Activated effector memory CD4-positive, alpha-beta T cell treated with Interleukin-2 at 50 U/mL for 16 hours (primary cell): Measurements from ENCODE around the gene C2orf72.
"Not testable (repeated sequence)": the region's sequence is repeated elsewhere in the genome, so short reads cannot be mapped to it uniquely, and the experiment has no call there.

Source experiments
- DNase-seq: peaks from one replicate; pipeline ENCODE4 v3.0.0-alpha.2; 2020

The C2orf72 gene

DNA sequence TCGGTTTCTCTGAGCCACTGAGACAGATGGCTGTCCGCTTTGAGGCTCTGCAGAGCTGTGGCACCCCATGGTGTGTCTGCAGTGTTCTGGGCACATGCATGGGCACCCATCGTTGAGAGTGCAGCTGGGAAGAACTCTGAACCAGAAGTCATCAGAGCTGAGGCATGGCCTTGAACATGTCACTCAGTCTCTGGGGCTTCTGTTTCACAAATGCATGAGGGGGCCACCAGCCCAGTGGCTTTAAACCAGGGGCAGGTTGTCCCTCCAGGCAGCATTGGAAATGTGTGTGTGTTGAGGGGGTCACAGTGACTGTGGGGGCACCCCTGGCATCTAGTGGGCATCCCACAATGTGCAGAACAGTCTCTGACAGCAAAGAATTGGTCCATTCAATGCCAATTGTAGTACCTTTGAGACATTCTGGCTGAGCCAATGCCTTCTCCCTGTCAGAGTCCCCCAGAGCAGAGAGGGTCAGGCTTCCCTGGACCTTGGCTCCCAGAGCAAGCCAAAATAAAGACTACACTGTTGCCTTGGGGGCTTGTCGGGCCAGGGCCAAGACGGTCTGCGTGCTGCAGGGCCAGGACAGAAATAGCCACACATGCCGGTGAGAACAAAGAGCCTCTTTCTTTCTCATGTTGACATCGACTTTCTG, 10.1 kb downstream of the C2orf72 start:
- DNase-seq, result no peak

DNA sequence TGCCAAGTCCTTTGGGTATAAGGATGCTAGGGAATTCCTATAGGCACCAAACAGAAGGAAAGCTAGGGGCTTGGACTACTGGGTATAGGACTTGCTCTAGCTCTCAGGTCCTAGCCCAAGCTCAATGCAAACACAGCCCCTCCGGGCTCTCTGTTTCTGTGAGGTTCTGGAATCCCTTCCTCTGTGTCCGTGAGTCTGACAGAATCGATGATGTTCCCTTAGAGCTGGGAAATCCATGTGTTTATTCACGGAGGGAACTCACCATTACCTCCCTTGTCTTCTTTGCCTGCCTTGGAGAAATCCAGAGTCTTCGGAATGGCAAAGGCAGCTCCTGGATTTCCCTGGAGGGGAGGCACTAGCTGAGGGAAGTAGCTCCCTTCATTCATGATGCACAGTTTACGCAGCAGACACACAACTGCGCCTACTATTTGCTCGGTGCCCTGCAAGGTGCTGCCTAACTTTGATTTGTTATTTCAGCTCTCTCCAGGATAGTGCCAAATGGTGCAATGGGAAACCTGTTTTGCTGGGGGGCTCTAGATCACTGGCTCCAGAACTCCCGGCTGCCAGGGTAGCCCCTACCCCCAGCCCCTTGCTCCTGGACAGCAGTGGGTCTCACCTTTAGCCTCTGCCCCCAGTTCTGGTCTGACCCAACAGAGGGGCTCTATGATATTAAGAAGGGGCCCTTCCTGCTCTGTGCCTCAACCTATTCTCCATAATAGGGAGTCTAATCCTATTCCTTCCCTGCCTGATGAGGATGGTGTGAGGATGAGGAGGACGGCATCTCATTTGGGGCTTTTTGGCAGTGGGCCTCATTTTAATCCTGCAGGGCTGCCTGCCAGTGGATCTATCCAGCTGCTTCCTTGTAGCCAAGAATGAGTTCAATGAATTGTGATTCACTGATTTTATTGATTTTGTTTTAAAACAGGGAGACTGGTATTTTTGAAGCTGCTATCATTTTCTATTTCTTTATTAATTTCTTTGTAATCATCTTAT, 10.9 kb downstream of the C2orf72 start:
- no peak for DNase-seq

DNA sequence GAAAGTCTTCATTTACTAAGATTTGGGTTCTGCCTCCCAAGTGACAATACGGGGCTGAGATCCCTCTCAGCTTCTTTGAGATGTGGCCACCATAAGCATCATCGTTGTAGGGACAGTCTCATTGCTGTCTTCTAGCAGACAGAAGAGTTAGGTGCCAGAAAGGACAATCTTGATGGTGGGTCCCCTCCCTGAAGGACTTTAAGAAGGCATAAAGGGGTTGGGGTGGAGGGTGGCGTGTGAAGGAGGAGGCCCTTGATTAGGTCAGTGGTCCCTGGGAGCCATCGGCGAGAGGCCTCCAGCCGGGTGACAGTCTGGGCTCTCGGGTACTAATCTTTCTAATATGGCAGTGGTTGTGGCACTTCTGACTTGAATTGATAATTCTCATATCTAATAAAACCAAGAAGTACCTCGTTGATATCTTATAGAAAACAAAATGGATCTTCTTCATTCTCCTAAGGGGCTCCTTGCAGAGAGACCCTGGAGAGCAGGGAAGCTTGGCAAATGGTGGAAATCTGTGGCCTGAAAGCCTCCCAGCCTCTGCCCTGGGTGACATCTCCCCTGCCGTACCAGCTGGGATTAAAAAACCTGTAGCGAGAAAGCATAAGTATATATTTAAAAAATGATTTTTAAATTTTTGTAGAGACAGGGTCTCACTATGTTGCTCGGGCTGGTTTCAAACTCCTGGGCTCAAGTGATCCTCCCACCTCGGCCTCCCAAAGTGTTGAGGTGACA, 12.1 kb downstream of the C2orf72 start:
- DNase-seq, result no peak

DNA sequence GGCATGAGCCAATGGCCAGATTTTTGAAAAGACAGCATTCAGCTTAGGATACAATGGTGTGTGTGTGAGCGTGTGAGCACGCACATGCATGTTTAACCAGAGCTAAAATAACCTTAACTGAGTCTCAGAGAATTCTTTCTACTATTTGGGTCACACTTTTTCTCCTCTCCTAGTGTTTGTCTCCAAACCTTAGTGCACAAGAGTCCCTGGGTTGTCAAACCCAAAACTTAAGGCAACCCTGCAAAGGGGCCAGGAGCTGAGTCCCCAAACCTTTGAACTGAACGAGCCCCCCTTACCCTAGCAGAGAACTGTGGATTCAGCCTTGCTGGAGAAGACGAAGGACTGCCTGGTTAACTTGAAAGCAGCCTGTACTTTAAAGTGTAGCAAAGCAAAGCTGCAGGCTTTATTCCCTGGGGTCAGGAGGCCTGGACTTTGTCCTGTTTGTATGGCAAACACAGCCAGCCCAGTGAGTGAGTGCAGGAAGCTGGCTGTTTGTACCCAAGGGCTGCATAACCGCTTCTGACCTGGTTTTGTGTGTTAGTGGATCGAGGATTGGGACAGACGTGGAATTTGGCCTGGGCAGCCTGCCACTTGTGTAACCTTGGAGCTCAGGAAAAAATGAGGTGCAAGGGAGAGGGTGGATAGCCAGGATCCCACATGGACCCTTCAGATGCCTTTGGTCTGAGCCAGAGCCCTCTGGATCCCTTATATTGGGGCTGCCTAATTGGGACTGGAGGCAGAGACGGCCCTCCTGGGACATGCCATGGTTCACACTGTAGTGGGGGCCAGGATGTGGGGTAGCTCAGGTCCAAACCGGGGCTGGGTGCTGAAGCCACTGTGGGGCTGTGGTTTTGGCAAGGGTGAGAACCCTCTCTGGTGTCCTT, 12.9 kb downstream of the C2orf72 start:
- DNase-seq, result no peak

DNA sequence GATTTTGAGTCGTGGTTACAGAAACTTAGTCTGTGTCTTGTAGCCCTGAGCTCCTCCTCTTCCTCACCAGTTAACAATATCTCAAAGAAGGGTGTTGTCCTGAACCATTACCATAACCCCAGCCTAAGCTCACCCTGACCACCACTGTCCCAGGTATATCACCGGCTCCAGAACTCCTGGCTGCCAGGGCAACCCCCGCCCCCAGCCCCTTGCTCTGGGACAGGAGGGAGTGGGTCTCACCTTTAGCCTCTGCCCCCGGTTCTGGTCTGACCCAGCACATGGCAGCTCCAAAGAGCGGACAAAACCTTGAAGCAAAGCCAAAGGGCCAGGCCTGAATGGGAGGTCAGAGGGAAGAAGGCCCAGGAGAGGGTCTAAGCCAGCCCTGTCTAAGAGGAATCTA, 13.8 kb downstream of the C2orf72 start:
- no peak for DNase-seq

DNA sequence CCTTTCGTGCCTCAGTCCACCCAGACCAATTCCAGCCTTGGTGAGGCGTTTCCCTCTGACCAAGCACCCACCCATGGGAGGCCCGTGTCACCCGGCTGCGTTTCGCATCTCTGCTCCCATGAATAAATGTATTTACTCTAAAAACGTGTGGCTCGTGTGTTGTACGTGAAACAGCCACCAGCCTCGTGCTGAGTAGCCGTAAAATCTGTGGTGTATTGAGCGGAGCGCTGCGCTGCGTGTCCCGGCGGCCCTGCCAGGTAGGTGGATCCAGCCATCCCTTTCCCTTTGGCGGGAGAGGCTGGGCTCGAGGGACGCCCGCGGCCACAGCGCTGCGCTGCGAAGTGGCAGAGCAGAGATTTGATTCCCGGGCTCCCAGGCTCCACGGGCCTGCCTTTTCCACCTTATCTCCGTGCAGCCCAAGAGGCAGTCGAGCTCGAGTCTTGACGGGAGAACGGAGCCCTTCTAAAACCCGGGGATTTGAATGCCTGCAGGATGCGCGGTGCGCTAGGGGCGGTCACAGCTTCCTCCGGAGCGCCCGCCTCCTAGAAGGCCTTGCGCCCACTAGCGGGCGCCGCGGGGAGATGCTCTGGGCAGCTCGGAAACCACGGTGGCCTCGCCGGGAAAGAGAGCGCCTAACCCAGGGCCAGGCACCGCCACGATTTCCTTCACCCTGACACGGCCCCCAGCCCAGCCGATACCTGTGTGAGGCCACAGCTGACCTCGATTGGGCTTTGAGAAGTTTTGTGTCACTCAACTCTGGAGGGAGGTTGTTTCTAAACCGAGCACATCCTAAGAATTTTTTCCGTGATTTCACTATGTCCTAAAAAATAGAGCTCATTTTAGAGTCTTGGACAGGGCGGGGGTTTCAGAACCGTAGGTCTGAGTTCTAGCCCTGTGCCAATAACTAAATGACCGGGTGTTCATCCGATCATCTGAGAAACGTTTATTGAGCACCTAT, 15.4 kb downstream of the C2orf72 start:
- peak; percentile 75 for DNase-seq

DNA sequence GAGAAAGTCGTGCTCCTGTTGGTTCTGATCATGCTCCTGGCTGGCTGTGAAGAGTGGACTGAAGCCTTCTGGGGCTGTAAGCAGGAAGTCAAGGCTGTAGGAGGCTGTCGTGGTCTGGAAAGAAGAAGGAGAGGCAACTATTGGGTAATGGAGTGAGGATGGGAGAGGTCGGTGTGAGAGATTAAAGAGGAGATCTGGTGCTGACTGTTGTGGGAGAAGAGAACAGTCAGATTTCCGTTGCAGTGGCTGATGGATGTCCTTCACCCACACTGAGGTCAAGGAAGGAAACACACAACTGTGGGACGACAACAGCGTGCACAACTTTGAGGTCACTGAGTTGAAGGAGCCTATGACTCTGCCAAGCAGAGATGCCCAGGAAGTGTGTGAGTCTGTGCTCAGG, 16.5 kb downstream of the C2orf72 start:
- no peak for DNase-seq

DNA sequence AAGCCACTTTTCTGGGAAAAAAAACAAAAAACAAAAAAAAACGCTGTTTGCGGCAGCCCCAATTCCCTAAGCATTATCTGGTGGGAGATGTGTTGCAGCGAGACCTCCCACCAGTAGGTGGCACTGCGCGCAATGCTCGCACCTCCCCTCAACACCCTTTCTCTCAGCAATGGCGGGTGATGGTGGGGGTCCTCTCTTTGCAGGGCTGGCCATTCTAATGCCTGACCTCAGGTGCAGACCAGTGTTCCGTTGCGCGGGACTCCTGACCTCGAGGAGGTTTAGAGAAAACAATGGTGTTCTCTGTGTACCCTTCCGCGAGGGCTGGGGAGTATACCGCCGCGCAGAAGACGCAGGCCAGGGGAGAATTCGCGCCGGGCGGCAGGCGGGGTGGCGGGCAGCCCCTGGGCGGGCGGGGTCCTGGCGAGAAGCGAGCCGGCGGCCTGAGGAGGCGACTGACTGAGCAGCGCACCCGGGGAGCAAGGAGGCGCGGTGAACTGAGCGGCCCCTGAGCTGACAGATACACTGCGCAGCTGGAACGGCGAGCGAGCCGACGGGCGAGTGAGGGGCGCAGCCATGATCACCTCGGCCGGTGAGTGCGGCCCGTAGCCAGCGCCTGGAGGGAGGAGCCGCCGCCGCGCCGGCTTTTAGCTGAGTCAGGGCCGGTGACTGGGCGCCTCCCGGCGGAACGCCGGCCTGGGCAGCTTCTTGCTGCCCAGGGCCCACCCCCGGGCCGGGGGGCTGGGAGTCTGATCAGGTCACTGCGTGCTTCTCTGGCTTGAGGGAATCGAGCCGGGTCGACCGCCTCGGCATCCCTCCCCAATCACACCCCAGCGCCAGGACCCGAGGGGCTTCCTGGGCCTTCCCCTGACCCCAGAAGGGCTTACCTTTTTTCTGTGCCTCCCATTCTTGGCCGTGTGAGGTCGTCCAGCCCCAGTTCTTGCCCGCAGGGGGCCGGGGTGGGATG, 19.4 kb downstream of the C2orf72 start, which contains the start of gene PSMD1:
TSS of gene PSMD1 (plus strand) at position 415 of the 964 bp plus-strand sequence. CDS start at position 574, 159 bp downstream.
- peak; percentile 90 for DNase-seq

DNA sequence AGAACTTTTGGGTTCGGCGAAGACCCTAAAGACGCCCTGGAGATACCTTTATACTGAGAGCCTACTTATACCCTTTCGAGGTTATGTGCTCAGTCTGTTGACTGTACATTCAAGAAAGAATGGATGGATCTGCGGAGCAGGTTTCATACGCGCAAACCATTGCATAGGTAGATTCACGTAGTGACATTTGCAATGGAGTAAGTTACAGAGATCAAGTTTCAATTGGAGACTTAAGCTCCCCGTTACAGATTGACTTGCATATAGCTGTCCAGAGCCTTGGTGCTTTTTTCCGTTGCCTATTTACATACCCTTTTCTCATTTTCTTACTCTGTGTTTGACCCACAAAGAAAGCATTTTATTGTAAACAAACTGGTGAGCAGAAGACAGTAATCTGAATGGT, 20.3 kb downstream of the C2orf72 start:
- DNase-seq, result no peak

DNA sequence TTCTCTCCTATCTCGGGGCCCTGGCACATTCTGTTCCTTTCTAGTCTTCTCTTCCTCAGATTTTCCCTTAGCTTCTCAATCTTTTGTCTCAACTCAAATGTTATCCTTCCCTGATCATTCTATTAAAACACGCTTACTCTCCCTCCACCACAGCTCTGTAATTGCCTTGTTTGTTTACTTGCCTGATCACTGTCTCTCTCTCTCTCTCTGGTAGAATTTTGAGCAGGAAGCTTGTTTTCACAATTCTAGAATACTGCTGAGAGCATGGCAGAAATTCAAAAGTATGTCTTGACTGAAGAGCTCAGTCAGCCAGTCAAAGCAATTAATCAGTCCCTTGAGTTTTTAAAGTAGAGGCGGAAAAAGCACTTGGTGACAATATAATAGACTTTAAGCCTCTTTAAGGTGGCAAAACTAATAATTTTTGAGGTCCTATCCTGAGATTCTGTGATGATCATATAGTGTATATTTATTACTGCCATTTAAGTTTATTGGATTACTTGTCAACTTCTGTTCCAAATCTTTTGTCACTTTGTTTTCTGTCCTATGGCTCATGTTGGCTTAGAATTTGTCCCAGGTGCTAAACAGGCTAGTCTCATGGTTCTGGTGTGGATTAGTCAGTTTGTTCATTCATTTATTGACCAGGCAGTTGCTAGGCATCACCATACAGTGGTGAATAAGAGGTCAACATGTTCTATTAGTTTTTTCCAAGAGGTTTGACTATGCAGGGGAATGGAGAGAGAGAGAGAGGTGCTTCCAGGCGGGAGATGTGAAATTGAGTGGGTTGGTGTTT, 21.6 kb downstream of the C2orf72 start:
- no peak for DNase-seq

DNA sequence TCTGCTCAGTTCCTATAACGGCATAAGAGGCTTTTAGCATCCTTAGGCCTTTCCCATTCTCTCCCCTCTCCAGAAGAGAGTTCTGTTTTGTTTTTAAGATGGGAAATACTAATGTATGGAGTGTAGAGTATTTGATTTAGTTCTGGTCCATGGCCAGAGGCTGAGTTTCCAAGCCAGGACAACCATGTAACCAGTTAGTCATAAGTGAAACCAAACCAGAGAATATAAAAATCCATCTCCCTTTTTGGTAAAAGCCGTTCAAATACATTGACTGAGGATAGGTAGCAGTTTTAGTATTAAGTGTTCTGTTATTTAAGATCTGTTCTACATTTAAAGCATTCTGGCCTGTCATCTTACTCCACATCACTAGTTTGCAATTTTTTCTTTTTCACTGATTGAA, 22.4 kb downstream of the C2orf72 start:
- DNase-seq, result no peak

DNA sequence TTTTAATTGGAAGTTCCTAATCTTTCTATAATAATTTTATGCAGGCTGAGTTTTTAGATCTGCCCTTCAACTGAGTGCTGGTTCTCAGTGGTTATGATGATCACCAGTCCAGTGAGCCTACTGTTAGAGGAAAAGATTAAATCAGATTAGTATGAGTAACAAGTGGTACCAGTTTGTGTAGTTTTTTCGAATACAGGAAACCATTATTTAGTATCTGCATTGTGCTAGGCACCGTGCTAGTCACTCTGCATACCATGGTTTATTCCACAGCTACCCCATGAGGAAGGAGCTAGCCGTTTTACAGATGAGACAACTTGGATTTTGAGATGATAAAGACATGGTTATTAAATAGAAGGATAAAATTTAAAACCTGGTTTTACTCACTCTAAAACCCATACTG, 25.5 kb downstream of the C2orf72 start:
- no peak for DNase-seq

DNA sequence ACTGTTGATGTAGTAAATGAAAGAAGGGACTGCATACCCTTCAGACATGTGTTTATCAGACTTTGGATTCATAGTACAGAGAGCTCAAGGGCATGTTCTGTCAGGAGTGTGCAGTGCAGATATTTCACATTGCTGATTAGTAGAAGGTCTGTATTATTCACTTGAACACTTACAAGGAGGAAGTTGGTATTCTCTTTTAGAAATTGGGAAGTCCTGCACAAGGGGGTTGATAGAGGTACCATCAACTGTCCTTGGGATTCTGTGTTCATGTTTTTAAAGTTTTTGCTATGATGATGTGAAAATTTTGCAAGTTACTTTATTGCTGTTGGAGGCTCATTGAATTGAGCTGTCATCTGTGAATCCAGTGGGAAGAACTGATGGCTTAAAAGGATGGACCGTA, 26.0 kb downstream of the C2orf72 start:
- no peak for DNase-seq

DNA sequence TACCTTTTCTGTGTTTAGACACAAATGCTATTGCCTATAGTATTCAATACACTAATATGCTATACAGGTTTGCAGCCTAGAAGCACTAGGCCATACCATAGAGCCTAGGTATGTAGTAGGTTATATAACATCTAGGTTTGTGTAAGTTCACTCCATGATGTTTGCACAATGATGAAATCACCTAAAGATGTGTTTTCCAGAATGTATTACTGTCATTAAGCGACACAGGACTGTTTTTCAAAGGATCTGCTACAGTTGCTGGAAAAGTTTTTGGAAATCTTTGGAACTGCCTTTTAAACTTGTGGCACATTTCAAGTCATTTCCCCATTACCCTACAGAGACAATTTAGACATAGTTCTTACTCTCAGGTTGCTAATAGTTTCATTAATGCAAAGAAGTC, 28.6 kb downstream of the C2orf72 start:
- no peak for DNase-seq

DNA sequence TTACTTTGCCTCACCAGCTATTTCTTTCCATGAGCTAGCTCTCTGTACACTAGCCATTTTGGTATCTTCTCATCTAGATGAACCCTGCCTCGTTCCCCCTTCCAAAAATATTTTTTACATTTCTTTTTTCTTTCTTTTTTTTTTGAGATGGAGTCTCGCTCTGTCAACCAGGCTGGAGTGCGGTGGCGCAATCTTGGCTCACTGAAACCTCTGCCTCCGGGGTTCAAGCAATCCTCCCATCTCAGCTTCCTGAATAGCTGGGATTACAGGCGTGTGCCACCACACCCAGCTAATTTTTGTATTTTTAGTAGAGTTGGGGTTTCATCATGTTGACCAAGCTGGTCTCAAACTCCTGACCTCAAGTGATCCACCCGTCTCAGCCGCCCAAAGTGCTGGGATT, 30.2 kb downstream of the C2orf72 start:
- not testable (repeated sequence) for DNase-seq

DNA sequence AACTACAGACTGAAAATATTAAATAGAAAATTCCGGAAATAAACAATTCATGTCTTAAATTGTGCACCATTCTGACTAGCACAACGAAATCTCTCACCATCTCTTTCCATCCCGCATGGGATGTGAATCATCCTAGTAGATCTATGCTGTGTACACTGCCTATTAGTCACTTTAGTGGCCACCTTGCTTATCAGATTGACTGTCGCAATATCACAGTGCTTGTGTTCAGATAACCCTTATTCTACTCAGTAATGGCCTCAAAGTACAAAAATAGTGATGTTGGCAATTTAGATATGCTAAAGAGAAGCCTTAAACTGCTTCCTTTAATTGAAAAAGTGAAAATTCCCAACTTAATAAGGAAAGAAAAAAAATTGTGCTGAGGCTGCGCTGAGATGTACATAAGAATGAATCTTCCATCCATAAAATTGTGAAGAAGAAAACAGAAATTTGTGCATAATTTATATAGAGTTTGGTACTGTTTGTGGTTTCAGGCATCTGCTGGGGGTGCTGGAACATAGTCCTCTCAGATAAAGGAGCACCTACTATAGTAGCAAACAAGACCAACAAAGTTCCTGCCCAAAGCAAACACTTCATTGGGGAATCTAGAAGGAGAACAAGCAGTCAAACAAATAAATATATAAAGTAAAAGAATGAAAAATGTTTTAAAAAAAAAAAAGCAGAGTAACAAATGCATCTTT, 31.4 kb downstream of the C2orf72 start:
- DNase-seq, result no peak

DNA sequence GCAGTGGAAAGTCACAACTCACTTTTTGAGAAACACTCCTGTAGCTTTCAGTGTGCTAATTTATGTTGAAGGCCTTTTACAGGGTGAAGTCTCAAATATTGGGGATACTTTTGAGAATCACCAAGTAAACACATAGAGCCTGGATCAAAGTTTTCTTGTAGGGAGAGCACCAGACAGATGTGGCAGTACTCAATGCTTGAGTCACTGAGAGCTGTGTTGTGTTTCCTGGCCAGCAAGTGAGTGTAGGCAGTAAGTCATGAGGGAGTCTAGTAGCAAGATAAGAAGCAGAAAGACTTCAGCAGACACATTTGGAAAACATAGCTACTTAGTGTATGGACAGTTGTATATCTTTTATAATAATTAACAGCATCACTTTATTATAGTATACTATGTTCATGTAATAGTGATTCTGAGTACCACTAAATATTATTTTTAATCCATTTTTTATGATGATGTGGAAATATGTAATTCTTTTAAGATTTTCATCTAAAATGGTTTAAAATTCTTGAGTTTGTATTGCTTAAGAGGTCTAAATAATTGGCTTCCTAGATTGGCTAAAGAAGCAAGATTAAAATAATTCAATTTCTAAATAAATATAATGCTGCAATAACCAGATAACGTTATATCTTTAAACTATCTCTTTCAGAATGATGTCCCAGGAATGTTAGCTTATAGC, 32.2 kb downstream of the C2orf72 start:
- DNase-seq, result no peak

DNA sequence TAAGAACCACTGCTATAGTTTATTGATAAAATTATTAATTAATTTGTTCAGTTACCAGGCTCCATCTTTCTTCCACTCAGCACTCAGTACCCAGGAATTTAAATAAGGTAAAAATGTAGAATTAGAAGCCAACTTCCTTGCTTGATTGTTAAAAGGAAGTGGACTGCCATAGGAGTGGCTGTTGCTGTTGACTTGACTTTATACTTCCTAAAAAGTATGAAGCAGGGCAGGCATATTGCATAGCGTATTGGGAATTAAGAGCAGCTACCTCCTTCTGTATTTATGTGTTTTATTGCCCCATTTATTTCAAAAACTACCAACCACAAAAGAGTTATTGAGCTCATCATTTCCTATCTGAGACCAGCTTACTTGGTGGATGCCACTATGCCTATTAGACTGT, 47.2 kb downstream of the C2orf72 start:
- no peak for DNase-seq
